Measurements from ENCODE around the gene C1orf116. TPM values are rescaled to one million over a fixed set of nuclear protein-coding genes. Genes with fewer than 3 reads are reported as not detected.

The C1orf116 gene
- total RNA-seq, 1 donor, result not detected

GRCh38 chr1:207067185-207067584 lies 34.6 kb upstream of the C1orf116 start:
- Histone ChIP-seq H3K36me3 (ENCODE audit: insufficient read depth, low read length) (no peaks in the 10 kb centered on the region), H3K9me3 (ENCODE audit: low read depth, low read length) (no peaks in the 10 kb centered on the region), H3K27ac (ENCODE audit: low read depth, low read length) (no peak overlapping the region), H3K4me1 (ENCODE audit: insufficient read depth, low read length) (no peaks in the 10 kb centered on the region), H3K4me2 (ENCODE audit: insufficient read depth, low read length) (no peak overlapping the region), H2AFZ (ENCODE audit: low read length) (no peak overlapping the region), H3K4me3 (ENCODE audit: insufficient read depth, low read length) (no peak overlapping the region), H3K27me3 (ENCODE audit: insufficient read depth, low read length) (no peaks in the 10 kb centered on the region), H3K79me2 (ENCODE audit: insufficient read depth, low read length) (no peaks in the 10 kb centered on the region), H4K20me1 (ENCODE audit: insufficient read depth, low read length) (no peaks in the 10 kb centered on the region)
- TF ChIP-seq CTCF (IDR thresholded peaks at IDR 0.05; ENCODE audit: extremely low read depth, low read depth, low read length), result no peak
- no peak for DNase-seq (ENCODE audit: insufficient read length, low spot score, missing footprints)

- no peaks in the 10 kb centered on the region for H3K79me2 ChIP-seq (ENCODE audit: insufficient read depth, low read length)
- DNase-seq (ENCODE audit: insufficient read length, low spot score, missing footprints), result no peak
- H3K4me1 ChIP-seq (ENCODE audit: insufficient read depth, low read length), result no peaks in the 10 kb centered on the region
- no peak overlapping the region for H3K27ac ChIP-seq (ENCODE audit: low read depth, low read length)
- no peaks in the 10 kb centered on the region for H3K9me3 ChIP-seq (ENCODE audit: low read depth, low read length)
- H3K4me3 ChIP-seq (ENCODE audit: insufficient read depth, low read length), result no peak overlapping the region
- H3K4me2 ChIP-seq (ENCODE audit: insufficient read depth, low read length), result no peak overlapping the region
- no peaks in the 10 kb centered on the region for H3K36me3 ChIP-seq (ENCODE audit: insufficient read depth, low read length)
- no peaks in the 10 kb centered on the region for H3K27me3 ChIP-seq (ENCODE audit: insufficient read depth, low read length)
- no peaks in the 10 kb centered on the region for H4K20me1 ChIP-seq (ENCODE audit: insufficient read depth, low read length)
- no peak overlapping the region for H2AFZ ChIP-seq (ENCODE audit: low read length)
- TF ChIP-seq CTCF (IDR thresholded peaks at IDR 0.05; ENCODE audit: extremely low read depth, low read depth, low read length), result no peak
Observed at GRCh38 chr1:207064561-207064960, 32.0 kb upstream of the C1orf116 start.

- Histone ChIP-seq H3K9me3 (ENCODE audit: low read depth, low read length) (no peaks in the 10 kb centered on the region), H3K4me2 (ENCODE audit: insufficient read depth, low read length) (no peak overlapping the region), H2AFZ (ENCODE audit: low read length) (no peak overlapping the region), H3K27me3 (ENCODE audit: insufficient read depth, low read length) (no peaks in the 10 kb centered on the region), H3K79me2 (ENCODE audit: insufficient read depth, low read length) (no peaks in the 10 kb centered on the region), H4K20me1 (ENCODE audit: insufficient read depth, low read length) (no peaks in the 10 kb centered on the region), H3K4me1 (ENCODE audit: insufficient read depth, low read length) (no peaks in the 10 kb centered on the region), H3K27ac (ENCODE audit: low read depth, low read length) (no peak overlapping the region), H3K4me3 (ENCODE audit: insufficient read depth, low read length) (no peak overlapping the region), H3K36me3 (ENCODE audit: insufficient read depth, low read length) (no peaks in the 10 kb centered on the region)
- no peak for DNase-seq (ENCODE audit: insufficient read length, low spot score, missing footprints)
- no peak for TF ChIP-seq CTCF (IDR thresholded peaks at IDR 0.05; ENCODE audit: extremely low read depth, low read depth, low read length)
Observed at GRCh38 chr1:207063014-207063413, 30.5 kb upstream of the C1orf116 start.

- no peak for DNase-seq (ENCODE audit: insufficient read length, low spot score, missing footprints)
- Histone ChIP-seq H3K4me3 (ENCODE audit: insufficient read depth, low read length) (no peak overlapping the region), H3K9me3 (ENCODE audit: low read depth, low read length) (no peaks in the 10 kb centered on the region), H2AFZ (ENCODE audit: low read length) (no peak overlapping the region), H3K36me3 (ENCODE audit: insufficient read depth, low read length) (no peaks in the 10 kb centered on the region), H4K20me1 (ENCODE audit: insufficient read depth, low read length) (no peaks in the 10 kb centered on the region), H3K4me2 (ENCODE audit: insufficient read depth, low read length) (no peak overlapping the region), H3K27me3 (ENCODE audit: insufficient read depth, low read length) (no peaks in the 10 kb centered on the region), H3K79me2 (ENCODE audit: insufficient read depth, low read length) (no peaks in the 10 kb centered on the region), H3K27ac (ENCODE audit: low read depth, low read length) (no peak overlapping the region), H3K4me1 (ENCODE audit: insufficient read depth, low read length) (no peaks in the 10 kb centered on the region)
- no peak for TF ChIP-seq CTCF (IDR thresholded peaks at IDR 0.05; ENCODE audit: extremely low read depth, low read depth, low read length)
Observed at GRCh38 chr1:207062058-207062457, 29.5 kb upstream of the C1orf116 start.
